HG03095 (cell line): ENCODE results near the gene HSF2BP.
A peak's percentile ranks its signal among the peaks of the same experiment; 100 is the strongest.
"Not testable (repeated sequence)": the region's sequence is repeated elsewhere in the genome, so short reads cannot be mapped to it uniquely, and the experiment has no call there.

Experiments used
- ATAC-seq: cut with Tn5 transposase; IDR thresholded peaks from one replicate; pipeline ENCODE4 v1.9.1; 2021; ENCODE audit warnings: moderate library complexity; ENCODE audit not compliant: unreplicated experiment

The HSF2BP gene

DNA sequence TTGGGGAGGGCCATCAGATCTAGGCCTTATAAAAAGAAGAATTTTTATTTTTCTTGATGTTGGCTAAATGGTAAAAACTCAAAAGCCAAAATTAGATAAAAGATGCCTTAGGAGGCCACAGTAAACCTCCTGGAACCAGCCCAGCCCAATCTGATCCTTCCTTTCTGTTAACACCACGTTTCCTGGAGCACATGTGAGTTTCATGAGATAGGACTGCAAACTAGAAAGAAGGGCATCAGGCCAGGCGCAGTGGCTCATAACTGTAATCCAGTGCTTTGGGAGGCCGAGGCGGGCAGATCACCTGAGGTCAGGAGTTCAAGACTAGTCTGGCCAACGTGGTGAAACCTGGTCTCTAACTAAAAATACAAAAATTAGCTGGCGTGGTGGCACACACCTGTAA is 6.7 kb downstream of the HSF2BP start:
- ATAC-seq: no peak

DNA sequence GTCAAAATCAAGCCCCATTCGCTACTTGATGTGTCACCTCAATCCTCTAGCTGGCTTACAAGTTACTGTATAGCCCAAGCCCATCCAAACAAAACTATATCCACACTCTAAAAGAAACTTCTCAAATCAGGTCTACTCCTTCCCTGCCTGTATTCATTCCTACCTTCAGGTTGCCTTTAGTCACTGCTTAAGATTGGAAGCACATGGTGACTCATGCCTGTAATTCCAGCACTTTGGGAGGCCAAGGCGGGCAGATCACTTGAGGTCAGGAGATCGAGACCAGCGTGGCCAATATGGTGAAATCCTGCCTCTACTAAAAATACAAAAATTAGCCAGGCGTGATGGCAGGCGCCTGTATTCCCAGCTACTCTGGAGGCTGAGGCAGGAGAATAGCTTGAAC is 7.4 kb downstream of the HSF2BP start:
- ATAC-seq: not testable (repeated sequence)

DNA sequence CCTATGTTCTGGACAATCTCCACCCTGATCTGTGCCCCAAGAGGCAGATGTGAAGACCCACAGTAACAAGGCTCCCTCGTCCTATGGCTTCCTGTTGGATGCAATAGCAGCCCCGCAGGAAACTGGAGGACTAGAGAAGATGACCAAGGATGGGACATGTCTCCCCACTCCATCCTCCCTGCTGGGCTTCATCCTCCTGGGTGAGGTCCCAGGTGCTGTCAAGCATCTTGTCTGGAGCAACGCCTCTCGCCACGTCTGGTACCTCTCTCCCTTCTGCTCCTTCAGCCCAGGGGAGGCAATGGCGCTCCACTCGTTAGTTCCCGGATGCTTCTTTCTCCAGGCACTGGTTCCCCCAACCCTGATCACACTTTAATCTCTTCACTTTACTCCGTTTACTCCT is 11.1 kb downstream of the HSF2BP start:
- ATAC-seq: no peak

DNA sequence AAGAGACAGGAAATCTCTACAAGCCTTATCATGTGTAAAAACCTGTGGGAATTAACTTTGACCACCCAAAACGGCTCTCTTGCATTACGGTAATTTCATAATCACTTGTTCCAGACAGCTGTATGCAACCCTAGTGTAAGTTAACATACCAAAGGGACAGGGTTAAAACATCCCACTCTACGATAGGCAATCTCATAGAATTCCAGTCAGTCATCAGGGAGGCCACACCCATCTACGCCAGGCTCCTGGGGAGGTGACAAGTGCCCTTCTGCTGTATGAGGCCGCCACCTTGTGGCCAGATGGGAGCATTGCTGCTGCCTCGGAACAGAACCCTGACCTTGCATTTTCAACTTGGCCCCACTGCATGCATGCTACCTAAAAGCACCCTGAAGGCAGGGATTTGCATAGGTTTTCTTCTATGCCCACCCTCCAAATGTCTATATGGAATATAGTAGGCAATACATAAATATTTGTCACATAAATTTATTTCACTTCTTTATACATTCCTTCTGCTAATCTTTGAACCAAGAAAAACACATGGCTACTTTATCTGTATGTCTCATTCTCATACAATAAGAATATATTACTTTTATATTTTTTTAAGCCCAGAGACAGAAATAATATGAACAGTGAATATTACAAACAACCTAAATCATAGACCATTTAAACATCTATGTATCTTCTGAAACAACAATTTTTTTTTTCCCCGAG is 12.6 kb downstream of the HSF2BP start:
- ATAC-seq: peak; percentile 80

DNA sequence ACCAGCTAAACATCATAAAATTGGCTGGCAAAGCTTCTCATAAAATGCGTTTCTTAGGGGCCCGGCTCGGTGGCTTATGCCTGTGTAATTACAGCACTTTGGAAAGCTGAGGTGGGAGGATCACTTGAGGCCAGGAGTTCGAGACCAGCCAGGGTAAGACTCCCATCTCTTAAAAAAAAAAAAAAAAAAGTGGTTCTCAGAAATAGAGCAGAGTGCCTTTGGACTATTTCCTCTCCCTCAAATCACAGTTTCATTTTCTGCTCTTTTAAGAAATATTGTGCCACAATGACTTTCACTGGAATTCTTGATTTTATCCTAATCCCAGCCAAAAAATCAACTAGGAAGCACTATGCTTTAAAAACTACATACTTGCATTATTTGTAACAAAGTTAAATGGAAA is 13.3 kb downstream of the HSF2BP start:
- ATAC-seq: no peak

DNA sequence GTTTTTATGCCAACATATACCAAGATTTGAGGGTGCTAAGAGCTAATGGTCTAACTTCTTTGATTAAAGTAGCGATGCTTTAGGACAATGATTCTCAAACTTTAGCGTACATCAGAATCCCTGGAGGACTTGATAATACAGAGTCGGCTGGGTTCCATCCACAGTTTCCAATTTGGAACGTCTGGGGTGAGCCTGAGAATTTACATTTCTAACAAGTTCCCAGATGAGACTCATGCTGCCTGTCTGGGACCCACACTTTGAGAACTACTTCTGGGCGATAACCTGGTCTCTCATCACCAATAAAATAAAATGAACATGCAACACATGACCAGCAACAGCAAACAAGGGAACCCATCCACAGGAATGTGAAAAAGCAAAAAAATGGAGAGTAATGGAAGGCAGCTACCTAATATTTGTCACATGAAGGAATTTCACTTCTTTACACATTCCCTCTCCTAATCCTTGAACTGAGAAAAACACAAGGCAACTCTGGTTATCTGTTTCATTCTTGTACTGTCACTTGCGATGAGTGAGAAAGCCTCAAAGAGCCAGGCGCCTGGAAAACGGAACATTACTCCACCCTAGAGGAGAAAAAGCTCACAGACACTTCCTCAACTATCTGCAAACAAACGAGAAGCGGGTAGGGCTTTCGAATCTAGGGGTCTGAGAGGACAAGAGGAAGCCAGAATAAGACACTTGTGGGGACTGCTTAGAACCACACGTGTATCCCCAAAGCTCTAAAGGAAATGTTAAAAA is 14.0 kb downstream of the HSF2BP start:
- ATAC-seq: no peak

DNA sequence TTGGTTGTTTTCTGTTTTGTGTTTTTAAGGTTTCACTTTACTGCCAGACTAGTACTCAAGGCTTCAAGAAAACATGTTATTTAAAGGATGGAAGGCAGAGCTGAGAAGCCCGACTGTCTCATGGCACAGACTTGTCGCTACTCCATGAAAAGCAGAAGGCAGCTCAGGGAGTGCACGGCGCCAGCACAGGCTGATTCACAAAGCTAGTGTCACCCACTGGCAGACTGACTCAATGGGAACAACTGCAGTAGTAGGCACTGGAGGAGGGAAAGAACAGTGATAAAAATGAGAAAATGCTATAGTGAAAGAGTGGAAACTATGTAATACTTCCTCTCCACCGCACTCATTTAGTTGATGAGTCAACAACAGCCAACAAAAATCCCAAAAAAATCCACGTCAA is 14.7 kb downstream of the HSF2BP start:
- ATAC-seq: no peak

DNA sequence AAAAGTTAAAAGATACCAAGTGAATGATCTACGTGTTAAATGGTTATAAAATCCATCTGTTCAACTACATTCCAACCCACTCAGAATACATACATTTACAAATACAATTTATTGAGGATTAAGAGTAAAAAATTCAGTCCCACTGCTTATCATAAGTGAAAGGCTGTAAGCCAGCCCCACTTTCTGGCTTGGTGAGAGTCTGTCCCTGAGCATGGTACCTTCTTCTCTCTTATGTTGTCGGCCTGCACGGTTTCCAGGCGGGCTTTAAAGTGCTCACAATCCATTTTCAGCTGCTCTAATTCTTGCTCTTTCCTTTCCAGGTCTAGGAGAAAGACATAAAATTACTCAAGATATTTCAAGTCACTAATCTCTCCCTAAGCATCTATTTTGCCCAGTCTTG is 15.2 kb downstream of the HSF2BP start:
- no peak for ATAC-seq

DNA sequence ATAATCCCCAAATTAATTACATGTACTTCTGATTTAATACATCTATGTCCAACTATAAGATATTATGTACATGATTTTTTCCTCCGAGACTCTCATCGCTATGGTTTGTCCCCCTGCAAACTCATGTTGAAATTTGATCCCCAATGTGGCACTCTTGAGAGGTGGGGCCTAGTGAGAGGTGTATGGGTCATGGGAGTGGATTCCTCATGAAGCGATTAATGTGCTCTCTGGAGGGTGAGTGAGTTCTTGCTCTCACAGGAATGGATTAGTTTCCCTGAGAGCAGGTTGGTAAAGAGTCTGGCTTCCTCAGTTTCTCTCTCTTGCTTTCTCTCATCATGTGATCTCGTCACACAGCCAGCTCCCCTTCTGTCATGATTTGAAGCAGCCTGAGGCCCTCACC is 16.1 kb downstream of the HSF2BP start:
- no peak for ATAC-seq

DNA sequence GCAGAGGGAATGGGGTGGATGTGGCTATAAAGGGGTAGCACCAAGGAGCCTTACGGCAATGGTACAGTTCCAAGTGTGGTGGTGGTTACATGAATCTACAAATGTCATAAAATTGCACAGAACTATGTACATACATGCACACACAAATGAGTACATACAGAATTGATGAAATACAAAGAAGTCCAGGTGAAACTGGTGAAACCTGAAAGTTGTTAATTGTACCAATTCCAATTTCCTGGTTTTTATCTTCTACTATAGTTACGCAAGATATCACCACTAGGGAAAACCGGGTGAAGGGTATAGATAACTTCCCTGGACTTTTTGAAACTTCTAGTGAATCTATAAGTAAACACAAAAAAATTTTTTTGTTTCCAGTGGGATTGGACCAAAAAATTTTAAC is 18.9 kb downstream of the HSF2BP start:
- no peak for ATAC-seq

DNA sequence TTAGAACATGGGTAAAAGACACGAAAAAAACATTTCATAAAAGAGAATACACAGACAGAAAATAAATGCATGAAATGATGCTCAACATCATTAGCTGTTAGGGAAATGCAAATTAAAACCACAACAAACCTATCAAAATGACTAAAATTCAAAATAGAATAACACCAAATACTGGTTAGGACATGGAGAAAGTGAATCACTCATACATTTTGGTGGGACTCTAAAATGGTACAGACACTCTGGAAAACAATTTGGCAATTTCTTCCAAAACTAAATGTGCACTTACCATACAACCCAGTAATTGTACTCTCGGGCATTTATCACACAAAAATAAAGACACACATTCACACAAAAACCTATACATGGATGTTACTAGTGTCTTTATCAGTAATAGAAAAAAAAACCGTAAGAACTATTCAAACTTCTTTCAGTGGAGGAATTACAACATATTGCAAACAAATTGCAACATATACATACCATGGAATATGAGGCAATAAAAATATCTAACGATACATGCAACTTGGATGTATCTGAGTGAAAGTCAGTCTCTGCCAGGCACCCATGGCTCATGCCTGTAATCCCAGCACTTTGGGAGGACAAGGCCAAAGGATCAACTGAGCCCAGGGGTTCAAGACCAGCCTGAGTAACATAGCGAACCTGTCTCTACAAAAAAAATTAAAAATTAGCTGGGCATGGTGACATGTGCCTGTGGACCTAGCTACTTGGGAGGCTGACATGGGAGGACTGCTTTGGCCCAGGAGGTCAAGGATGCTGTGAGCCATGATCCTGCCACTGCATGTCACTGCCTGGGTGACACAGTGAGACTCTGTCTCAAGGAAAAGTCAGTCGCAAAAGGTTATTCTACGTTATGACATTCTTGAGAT is 19.6 kb downstream of the HSF2BP start:
- ATAC-seq: no peak

DNA sequence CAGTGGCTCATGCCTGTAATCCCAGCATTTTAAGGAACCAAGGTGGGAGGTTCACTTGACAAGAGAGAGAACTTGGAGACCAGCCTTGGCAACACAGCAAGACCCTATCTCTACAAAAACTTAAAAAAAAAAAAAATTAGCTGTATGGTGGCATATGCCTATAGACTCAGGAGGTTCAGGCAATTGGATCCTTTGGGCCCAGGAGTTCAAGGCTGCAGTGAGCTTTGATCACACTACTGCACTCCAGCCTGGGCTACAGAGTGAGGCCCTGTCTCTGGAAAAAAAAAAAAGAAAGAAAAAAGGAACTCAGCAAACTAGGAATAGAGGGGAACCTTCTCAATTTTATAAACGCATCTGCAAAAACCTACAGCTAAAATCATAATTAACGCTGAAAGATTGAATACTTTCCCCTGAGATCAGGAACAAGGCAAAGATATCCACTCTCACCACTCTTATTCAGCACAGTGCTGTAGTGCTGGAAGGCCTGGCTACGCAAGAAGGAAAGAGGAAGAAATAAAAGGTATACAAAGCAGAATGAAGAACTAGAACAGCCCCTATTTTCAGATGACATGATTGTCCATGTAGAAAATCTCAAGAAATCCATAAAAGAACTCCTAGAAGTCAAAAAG is 21.6 kb downstream of the HSF2BP start:
- no peak for ATAC-seq

DNA sequence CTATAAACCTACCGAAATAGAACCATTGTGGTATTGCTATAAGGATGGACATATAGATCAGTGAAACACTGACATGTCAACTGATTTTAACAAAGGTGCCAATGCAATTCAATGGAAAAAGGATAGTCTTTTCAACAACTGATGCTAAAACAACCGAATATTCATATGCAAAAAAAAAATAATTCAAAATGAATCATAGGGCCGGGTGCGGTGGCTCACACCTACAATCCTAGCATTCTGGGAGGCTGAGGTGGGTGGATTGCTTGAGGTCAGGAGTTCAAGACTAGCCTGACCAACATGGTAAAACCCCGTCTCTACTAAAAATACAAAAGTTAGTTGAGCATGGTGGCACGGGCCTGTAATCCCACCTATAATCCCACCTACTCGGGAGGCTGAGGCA is 23.9 kb downstream of the HSF2BP start:
- no peak for ATAC-seq

DNA sequence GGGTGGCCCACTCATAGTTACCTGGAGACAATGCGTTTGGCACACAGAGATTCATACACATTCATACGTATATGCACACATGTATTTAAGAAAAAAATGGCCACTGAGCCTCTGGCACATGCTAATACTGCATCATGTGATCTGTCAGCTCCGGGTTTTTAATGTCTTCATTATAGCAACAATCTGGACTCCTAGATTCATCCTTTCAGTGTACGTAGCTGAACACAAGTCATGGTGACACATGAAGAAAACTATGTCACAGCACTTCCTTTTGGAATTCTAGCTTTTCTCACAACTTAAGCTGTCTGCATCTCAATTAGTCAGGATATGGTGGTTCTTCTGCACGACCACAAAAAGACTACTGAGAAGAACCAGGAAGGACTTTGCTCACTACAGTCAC is 24.7 kb downstream of the HSF2BP start:
- ATAC-seq: no peak

DNA sequence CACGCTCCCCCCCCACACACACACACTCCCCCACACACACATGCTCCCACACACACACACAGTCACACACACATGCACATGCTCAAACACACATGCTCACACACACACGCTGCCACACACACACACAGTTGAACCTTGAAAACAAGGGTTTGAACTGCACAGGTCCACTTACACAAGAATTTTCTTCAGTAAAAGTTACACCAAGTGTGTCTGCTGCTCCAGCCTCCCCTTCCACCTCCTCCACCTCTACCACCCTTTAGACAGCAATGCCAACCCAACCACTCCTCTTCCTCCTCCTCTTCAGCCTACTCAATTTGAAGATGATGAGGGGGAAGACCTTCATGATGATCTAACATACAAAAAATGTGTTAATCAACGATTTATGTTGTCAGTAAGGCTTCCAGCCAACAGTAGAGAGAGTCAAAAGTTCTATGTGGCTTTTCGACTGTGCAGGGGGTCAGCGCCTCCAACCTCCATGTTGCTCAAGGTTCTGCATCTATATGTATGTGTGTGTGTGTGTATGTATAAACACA is 26.8 kb downstream of the HSF2BP start:
- ATAC-seq: no peak

DNA sequence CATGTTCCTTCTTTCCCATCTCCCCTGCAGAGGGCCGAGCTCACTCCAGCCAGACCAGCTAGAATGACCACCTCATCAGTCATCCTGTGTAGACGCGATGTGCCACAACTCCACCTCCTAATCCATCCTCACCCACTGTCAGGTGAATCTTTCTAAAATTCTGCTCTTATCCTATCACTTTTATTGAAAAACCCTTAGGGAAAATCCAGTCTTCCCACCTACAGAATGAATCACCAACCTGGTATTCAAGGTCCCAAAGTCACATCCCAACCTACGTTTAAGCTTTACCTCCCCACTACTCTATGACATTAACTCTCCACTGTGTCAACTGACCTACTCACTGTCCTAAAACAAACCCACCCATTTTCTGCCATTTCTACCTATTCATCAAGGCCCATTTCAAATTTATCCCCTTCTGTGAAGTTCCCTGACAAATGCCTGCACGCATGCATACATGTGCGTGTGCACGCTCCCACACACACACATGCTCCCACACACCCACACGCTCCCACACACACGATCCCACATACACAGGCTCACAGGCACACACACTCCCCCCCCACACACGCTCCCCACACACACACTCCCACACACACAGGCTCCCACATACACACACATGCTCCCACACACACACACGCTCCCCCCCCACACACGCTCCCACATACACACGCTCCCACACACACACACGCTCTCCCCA is 27.7 kb downstream of the HSF2BP start:
- ATAC-seq: no peak

DNA sequence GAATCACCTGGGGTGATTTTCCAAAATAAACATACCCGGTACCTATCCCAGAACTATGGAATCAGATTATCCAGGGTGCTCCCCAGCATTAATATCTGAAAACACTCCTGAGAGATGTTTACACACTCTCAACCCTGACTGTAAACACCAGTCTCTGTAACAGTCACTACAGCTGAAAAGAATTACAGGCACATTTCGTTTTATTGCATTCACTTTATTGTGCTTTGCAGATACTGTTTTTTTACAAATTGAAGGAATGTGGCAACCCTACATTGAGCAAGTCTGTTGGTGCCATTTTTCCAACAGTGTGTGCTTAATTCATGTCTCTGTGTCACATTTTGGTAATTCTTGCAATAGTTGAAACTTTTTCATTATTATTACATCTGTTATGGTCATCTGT is 31.8 kb downstream of the HSF2BP start:
- ATAC-seq: no peak

DNA sequence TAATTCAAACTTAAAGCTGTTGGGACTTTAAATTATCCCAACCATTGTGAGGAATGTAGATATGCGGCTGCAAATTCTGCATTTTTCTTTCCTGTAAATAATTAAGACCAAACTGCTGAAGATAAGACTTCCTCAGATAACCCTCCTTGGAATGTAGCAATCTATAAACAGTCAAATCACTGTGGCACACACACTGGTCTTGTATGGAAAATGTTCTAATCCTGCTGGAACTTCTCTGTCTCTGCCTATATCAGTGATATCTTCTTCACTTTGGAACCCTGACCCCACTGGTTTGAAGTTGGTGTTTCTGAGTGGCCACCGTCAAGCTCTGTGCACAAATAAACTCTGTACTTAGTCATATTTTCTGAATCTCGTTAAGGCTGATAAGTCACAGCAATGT is 32.9 kb downstream of the HSF2BP start:
- ATAC-seq: no peak

DNA sequence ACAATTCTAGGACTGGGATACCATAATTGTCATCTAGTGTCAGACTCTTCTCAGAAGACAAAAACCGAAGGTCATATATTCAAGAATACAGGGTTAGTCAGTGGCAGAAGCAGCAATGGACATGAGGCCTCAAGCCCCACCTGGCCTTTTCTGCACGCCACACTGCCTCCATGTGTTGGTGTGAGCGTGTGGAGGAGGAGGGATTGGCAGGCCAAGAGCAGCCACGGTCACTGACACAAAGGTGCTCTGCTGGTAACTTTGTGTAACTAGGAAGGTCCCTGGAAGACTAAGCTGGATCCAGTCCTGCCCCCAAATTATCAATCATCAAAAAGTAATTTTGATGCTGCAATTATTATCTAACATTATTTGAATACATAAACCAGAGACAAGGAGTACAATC is 34.9 kb downstream of the HSF2BP start:
- no peak for ATAC-seq

DNA sequence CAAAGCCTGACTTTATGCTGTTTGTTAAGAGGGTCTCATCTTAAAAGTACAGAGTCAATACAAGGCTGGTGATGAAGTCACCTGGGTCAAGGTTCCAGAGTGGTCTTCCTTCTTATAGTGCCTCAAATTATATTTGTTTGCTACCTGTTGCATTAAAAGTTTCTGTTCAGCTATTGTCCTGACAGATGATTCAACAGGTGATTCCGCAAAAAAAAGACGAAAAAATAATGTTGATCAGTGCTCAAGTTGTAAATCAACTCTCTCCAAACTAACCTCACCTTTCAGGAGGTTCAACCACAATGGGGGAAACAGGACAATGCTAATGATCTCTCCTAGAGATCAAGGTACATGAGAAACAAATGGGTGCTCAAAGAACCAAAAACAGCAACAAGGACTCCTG is 35.7 kb downstream of the HSF2BP start:
- ATAC-seq: no peak
